Tibial nerve (tissue), 4 donors: ENCODE measurements around the gene ATP2B3.

Experiments
- CTCF ChIP-seq, 5 experiments: fragments of 200-600 bp in 3 of 5; fragments of 450-650 bp in 2 of 5; sonication (generic) in 3 of 5; IDR thresholded peaks; one replicate each; pipeline ENCODE4 v1.5.1; 2016 to 2019; ENCODE audit warnings: antibody characterized with exemption in 5 of 5, mild to moderate bottlenecking in 3 of 5, moderate library complexity in 2 of 5
- EP300 ChIP-seq, 2 donors: sonication (generic); formaldehyde crosslinking; IDR thresholded peaks; one replicate each; pipeline ENCODE4 v1.6.1; 2017; ENCODE audit warnings: antibody characterized with exemption in 2 of 2, mild to moderate bottlenecking in 1 of 2
- POLR2A ChIP-seq, 2 donors: fragments of 450-650 bp; IDR thresholded peaks; one replicate each; pipeline ENCODE4 v1.6.1; 2017; ENCODE audit warnings: antibody characterized with exemption in 2 of 2, mild to moderate bottlenecking in 2 of 2, moderate library complexity in 2 of 2

- TF ChIP-seq CTCF (IDR thresholded peaks at IDR 0.05), result no peak
- no peak for TF ChIP-seq POLR2A (IDR thresholded peaks at IDR 0.05)
- TF ChIP-seq EP300 (IDR thresholded peaks at IDR 0.05), result no peak
Measured at GRCh38 chrX:153544727-153545126, 27.3 kb downstream of the ATP2B3 start.
